ENCODE results near the gene NKIRAS1. TPM values are rescaled to one million over a fixed set of nuclear protein-coding genes. Genes with fewer than 3 reads are reported as not detected.
"Not testable (repeated sequence)": the region's sequence is repeated elsewhere in the genome, so short reads cannot be mapped to it uniquely, and the experiment has no call there.

NKIRAS1 gene
- total RNA-seq, 1 experiment from 2014 or later = 12.0 TPM

GRCh38 chr3:23917679-23918303 lies 1.0 kb upstream of the NKIRAS1 start:
- H3K9ac ChIP-seq (ENCODE audit: low read length) = peak overlapping the region; percentile 98
- H3K9me2 ChIP-seq (ENCODE audit: insufficient read depth); BruUV-seq (replicated peaks); H3K27me3 ChIP-seq (ENCODE audit: insufficient read depth, low read length); RAD21 ChIA-PET (ENCODE audit: low non-redundant PET in 1 of 2, low total read pairs in 2 of 2, uncharacterized antibody in 2 of 2, unreplicated experiment in 2 of 2); H2AFZ ChIP-seq (ENCODE audit: low read depth, low read length, poor library complexity, severe bottlenecking); H3K9me3 ChIP-seq (ENCODE audit: control insufficient read depth in 1 of 2, insufficient read depth in 1 of 2, low read depth in 1 of 2, low read length in 2 of 2); CTCF ChIA-PET; DNase-seq (ENCODE audit: low read depth, low spot score): not testable (repeated sequence)
- H3K36me3 ChIP-seq (ENCODE audit: control insufficient read depth in 1 of 2, insufficient read depth in 2 of 2, low read length in 2 of 2) = peaks cover 16 to 26% of the 10 kb centered on the region in 2 experiments
- peak; percentile 41 for TF ChIP-seq SIN3A (IDR thresholded peaks at IDR 0.05; ENCODE audit: low read depth)
- POLR2A ChIA-PET = interaction anchor here (1.0 to 4.1 kb wide), 13 partner anchors 10 to 680 kb away, joined by 3 to 69 read pairs (median 4); no protein-coding TSS in a partner anchor
- H3K79me2 ChIP-seq (ENCODE audit: insufficient read depth, low read length) = peaks cover 68% of the 10 kb centered on the region
- peaks cover 28% of the 10 kb centered on the region; the same call in 1 of the 2 replicates for H4K20me1 ChIP-seq (ENCODE audit: insufficient read depth)
- H3K4me3 ChIP-seq (replicated peaks in 1 of 2; ENCODE audit: low read depth in 1 of 2, low read length in 2 of 2) = peak overlapping the region; percentile 87 to 97
- peak overlapping the region; percentile 83 for H3K4me2 ChIP-seq (ENCODE audit: low read length)
- peak; percentile 40 for ATAC-seq
- intact Hi-C loops (cut with micrococcal nuclease) = loop anchor here (1.0 kb wide), 1 partner anchor 29 kb away; no protein-coding TSS in a partner anchor
- peak overlapping the region; percentile 83 for H3K27ac ChIP-seq (ENCODE audit: low read depth, low read length)
- peaks cover 14 to 23% of the 10 kb centered on the region in 2 experiments; a peak in 3 of 4 replicates for H3K4me1 ChIP-seq (ENCODE audit: control insufficient read depth in 1 of 2, insufficient read depth in 2 of 2, low read length in 2 of 2)

DNA sequence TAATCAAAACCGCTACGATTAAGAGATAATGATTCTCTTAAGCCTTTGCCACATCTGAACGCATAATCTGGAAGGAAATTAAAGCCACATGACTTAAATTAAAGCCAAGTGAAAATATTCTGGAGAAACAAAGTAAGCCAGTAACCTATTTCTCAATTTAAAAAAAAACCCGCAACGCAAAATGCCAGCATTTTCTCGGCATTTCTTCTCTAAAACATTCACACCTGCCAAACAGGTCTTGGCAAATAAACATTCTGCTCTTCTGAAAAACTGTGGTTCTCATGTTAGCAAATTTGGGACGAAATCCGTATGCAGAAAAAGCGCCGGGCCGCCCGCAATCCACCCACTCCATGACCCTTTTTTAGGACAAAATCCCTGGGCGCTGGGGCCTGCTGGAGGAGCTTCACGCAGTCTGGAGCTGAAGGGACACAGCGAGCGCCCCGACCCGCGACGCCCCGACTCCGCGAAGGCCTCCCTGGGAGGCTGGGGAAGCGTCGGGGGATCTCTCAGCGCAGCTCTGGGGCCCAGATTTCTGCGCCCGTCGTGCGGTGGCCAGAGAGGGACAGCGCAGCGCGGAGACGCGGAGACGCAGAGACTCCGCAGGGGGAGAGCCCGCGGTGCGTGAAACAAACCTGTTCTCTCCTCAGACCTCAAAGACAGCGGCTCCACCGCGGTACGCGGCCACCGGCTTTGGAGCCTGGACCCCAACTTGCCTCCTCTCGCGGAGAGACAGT lies 471 bp downstream of the NKIRAS1 start:
- CTCF ChIA-PET = interaction anchor here (0.7 to 1.4 kb wide), 2 partner anchors 11 to 28 kb away, joined by 4 to 5 read pairs; no protein-coding TSS in a partner anchor
- peaks cover 70% of the 10 kb centered on the region for H3K79me2 ChIP-seq (ENCODE audit: insufficient read depth, low read length)

More for the DNA sequence above, 471 bp downstream of the NKIRAS1 start:
- ChIA-PET RAD21 (ENCODE audit: low non-redundant PET in 1 of 2, low total read pairs in 2 of 2, uncharacterized antibody in 2 of 2, unreplicated experiment in 2 of 2) (no interaction called here), POLR2A (interaction anchor here (0.6 to 4.1 kb wide), 35 partner anchors 9 to 721 kb away, joined by 3 to 69 read pairs (median 4); no protein-coding TSS in a partner anchor)
- peak overlapping the region; percentile 87 to 97 for H3K4me3 ChIP-seq (replicated peaks in 1 of 2; ENCODE audit: low read depth in 1 of 2, low read length in 2 of 2)
- peaks cover 14 to 23% of the 10 kb centered on the region in 2 experiments; a peak in 3 of 4 replicates for H3K4me1 ChIP-seq (ENCODE audit: control insufficient read depth in 1 of 2, insufficient read depth in 2 of 2, low read length in 2 of 2)
- H3K9ac ChIP-seq (ENCODE audit: low read length) = peak overlapping the region; percentile 98
- H2AFZ ChIP-seq (ENCODE audit: low read depth, low read length, poor library complexity, severe bottlenecking) = no peak overlapping the region
- peaks cover 16 to 26% of the 10 kb centered on the region in 2 experiments for H3K36me3 ChIP-seq (ENCODE audit: control insufficient read depth in 1 of 2, insufficient read depth in 2 of 2, low read length in 2 of 2)
- peak; percentile 64 for ATAC-seq
- DNase-seq (ENCODE audit: low read depth, low spot score) = no peak
- intact Hi-C loops (cut with micrococcal nuclease) = no loop called here
- H4K20me1 ChIP-seq (ENCODE audit: insufficient read depth) = peaks cover 28% of the 10 kb centered on the region; the same call in 1 of the 2 replicates
- H3K27ac ChIP-seq (ENCODE audit: low read depth, low read length) = peak overlapping the region; percentile 66
- TF ChIP-seq EZH2phosphoT487 (IDR thresholded peaks at IDR 0.05; ENCODE audit: borderline replicate concordance) = no peak
- no peak for TF ChIP-seq POLR2A (IDR thresholded peaks at IDR 0.05; ENCODE audit: borderline replicate concordance, extremely low read depth, insufficient read depth, insufficient read length)
- no peak for TF ChIP-seq SRF (IDR thresholded peaks at IDR 0.05; ENCODE audit: low read depth)
- peak; percentile 83 for TF ChIP-seq ZFX (IDR thresholded peaks at IDR 0.05)
- no peak for TF ChIP-seq SP1 (IDR thresholded peaks at IDR 0.05; ENCODE audit: low read depth)
- TF ChIP-seq TCF7L2 (IDR thresholded peaks at IDR 0.05; ENCODE audit: borderline replicate concordance, extremely low read depth, insufficient read depth, insufficient read length) = no peak
- BruUV-seq (replicated peaks) = TSS peak; percentile 56
- H3K9me3 ChIP-seq (ENCODE audit: control insufficient read depth in 1 of 2, insufficient read depth in 1 of 2, low read depth in 1 of 2, low read length in 2 of 2) = no peaks in the 10 kb centered on the region
- no peaks in the 10 kb centered on the region for H3K9me2 ChIP-seq (ENCODE audit: insufficient read depth)
- H3K27me3 ChIP-seq (ENCODE audit: insufficient read depth, low read length) = no peaks in the 10 kb centered on the region
- peak overlapping the region; percentile 83 for H3K4me2 ChIP-seq (ENCODE audit: low read length)

Data from HCT116 (cell line).